ENCODE data around the gene GLRX5. TPM values are rescaled to one million over a fixed set of nuclear protein-coding genes. Genes with fewer than 3 reads are reported as not detected.
A peak's percentile ranks its signal among the peaks of the same experiment; 100 is the strongest.

The GLRX5 gene
- total RNA-seq, 1 donor from 2014 or later = 31.8 TPM

Small RNA genes lying within 50 kb of the gene (small RNA-seq; reads per million reads assigned to genes)
- 10.3 reads per million, percentile 95 among the genes with 10 or more reads in this experiment for gene SCARNA13

Other genes starting within 250 kb of the GLRX5 start
- gene CLMN, start 215.1 kb upstream of the GLRX5 start, total RNA-seq = 0.82 TPM
- 1.2 TPM for gene SYNE3, start 18.4 kb upstream of the GLRX5 start, total RNA-seq
- gene TCL1B, start 151.4 kb downstream of the GLRX5 start, total RNA-seq = not detected
- not detected for gene TCL1A, start 179.1 kb downstream of the GLRX5 start, total RNA-seq

Data from frontal cortex (tissue), 1 donor.